ENCODE measurements around the gene HTT-AS. TPM values are rescaled to one million over a fixed set of nuclear protein-coding genes. Genes with fewer than 3 reads are reported as not detected.

Gene HTT-AS
- total RNA-seq, 2 donors from 2014 or later: not detected

DNA sequence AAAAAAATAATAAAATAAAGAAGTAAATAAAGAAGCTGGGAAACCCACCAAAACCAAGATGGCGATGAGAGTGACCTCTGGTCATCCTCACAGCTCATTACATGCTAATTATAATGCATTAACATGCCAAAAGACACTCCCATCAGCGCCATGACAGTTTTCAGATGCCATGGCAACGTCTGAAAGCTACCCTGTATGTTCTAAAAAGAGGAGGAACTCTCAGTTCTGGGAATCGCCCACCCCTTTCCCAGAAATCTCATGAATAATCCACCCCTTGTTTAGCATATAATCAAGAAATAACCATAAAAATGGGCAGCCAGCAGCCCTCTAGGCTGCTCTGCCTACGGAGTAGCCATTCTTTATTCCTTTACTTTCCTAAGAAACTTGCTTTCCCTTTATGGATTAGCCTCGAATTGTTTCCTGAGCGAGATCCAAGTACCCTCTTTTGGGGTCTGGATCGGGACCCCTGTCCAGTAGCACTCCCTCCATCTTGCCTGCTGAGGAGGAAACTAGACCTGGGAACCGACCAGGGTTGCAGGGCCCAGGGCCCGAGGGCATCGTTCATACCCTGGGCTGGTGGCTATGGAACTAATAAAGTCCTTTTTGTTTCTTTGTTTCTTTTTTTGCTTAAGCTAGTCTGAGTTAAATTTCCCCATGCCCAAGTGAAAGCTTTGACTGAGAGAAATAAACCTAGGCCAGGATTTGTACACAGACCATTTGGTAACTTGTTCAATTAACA is 30.9 kb downstream of the HTT-AS start:
- no peak for ATAC-seq
- Histone ChIP-seq H3K27me3 (no peaks in the 10 kb centered on the region), H3K27ac (no peak overlapping the region), H3K4me1 (peaks cover 19% of the 10 kb centered on the region), H3K4me3 (no peak overlapping the region), H3K9me3 (no peaks in the 10 kb centered on the region), H3K36me3 (replicated peaks in 1 of 2; ENCODE audit: insufficient read depth in 1 of 2, low read depth in 2 of 2) (no peaks in the 10 kb centered on the region)
- WGBS, 2 donors: 76 to 84% methylated on average over 11 of the region's 11 CpGs
- intact Hi-C loops (cut with DNase I): no loop called here
- no peak for TF ChIP-seq CTCF (IDR thresholded peaks at IDR 0.05)
- TF ChIP-seq POLR2A (IDR thresholded peaks at IDR 0.05): no peak
- DNase-seq: no peak

- peak overlapping the region in 1 of 4 donors; percentile 49 for H3K27ac ChIP-seq
- no peaks in the 10 kb centered on the region for H3K27me3 ChIP-seq
- H3K4me3 ChIP-seq: no peak overlapping the region
- no peaks in the 10 kb centered on the region for H3K9me3 ChIP-seq
- DNase-seq (no peak), ATAC-seq (no peak)
- H3K4me1 ChIP-seq: peaks cover 18% of the 10 kb centered on the region
- H3K36me3 ChIP-seq (replicated peaks in 1 of 2; ENCODE audit: insufficient read depth in 1 of 2, low read depth in 2 of 2): no peaks in the 10 kb centered on the region
- TF ChIP-seq CTCF (IDR thresholded peaks at IDR 0.05): no peak
- TF ChIP-seq POLR2A (IDR thresholded peaks at IDR 0.05): no peak
- 70 to 75% methylated on average over 10 of the region's 10 CpGs for WGBS, 2 donors
- intact Hi-C loops (cut with DNase I): no loop called here
These were observed 32.1 kb downstream of the HTT-AS start for GRCh38 chr4:3042226-3042625.

DNA sequence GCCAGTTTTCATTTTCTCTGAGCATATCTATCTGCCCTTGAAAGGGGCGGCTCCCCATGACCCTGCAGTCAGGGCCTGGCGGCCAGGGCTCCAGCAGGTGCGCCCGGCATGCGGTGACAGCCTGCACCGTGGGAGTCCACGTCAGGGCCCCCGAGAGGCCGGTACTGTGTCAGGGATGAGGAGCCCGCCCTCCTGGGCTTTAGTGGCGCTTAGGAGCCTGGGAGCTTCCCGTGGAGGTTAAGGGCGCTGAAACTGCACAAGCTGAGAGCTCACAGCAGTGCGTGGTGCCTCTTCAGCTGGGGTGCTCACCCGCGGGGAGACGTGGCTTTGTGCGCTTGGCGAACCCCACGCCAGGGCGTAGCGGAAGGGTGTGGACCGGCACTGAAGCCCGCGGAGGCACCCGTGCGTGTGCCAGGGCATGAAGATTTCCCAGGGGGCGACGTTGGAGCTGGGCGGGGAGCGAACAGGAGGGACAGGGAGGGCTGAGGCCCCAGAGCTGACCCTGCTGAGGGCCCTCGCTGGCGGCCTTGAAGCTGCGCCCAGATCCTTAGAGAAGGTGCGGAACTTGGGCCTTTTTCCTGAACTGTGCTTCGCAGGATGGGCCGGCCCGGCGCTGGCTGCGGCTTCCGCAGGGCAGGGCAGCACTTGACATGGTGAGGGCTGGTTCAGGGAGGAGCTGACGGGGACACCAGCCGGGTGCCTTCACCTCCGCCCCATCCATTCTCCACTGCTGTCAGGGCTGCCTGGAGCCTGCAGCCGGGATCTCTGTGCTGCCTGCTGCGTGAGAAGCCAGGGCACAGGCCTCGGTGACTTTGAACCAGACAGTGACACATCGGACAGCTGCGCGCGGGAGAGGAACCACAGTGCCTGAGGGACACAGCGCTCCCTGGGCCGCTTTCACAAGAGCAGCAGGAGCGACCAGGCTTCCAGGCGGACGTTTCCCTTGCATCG is 32.9 kb downstream of the HTT-AS start:
- no peaks in the 10 kb centered on the region for H3K9me3 ChIP-seq
- peaks cover 21% of the 10 kb centered on the region for H3K4me1 ChIP-seq
- H3K36me3 ChIP-seq (replicated peaks in 1 of 2; ENCODE audit: insufficient read depth in 1 of 2, low read depth in 2 of 2): no peaks in the 10 kb centered on the region
- peak overlapping the region in 1 of 4 donors; percentile 49 for H3K27ac ChIP-seq
- no peak overlapping the region for H3K4me3 ChIP-seq
- peak; percentile 19 to 46 (median 27) for DNase-seq
- WGBS, 2 donors: 59 to 68% methylated on average over 14 to 55 of the region's 57 CpGs
- no peak for TF ChIP-seq CTCF (IDR thresholded peaks at IDR 0.05)
- TF ChIP-seq POLR2A (IDR thresholded peaks at IDR 0.05): peak in 1 of 3 donors; percentile 36
- intact Hi-C loops (cut with DNase I): no loop called here
- H3K27me3 ChIP-seq: no peaks in the 10 kb centered on the region
- ATAC-seq: peak; percentile 43

- intact Hi-C loops (cut with DNase I): no loop called here
- no peak for DNase-seq
- no peak for ATAC-seq
- no peak for TF ChIP-seq POLR2A (IDR thresholded peaks at IDR 0.05)
- no peak for TF ChIP-seq CTCF (IDR thresholded peaks at IDR 0.05)
- H3K27ac ChIP-seq: no peak overlapping the region
- peaks cover 21% of the 10 kb centered on the region for H3K4me1 ChIP-seq
- 89 to 90% methylated on average over 23 to 24 of the region's 28 CpGs for WGBS, 2 donors
- no peaks in the 10 kb centered on the region for H3K9me3 ChIP-seq
- H3K4me3 ChIP-seq: no peak overlapping the region
- H3K27me3 ChIP-seq: no peaks in the 10 kb centered on the region
- H3K36me3 ChIP-seq (replicated peaks in 1 of 2; ENCODE audit: insufficient read depth in 1 of 2, low read depth in 2 of 2): no peaks in the 10 kb centered on the region
These were observed 33.7 kb downstream of the HTT-AS start for GRCh38 chr4:3040452-3041191.

All from body of pancreas (tissue), 4 donors.